Activated CD4-positive, CD25-positive, alpha-beta regulatory T cell treated with anti-CD3 and anti-CD28 coated beads, Interleukin-2, amount 50 U/mL, for 24 hours (primary cell): Measurements from ENCODE around the gene KHNYN.
"Not testable (repeated sequence)": the region's sequence is repeated elsewhere in the genome, so short reads cannot be mapped to it uniquely, and the experiment has no call there.

ENCODE experiments used
- ATAC-seq, 2 donors: fragments of 150-1000 bp; cut with Tn5 transposase; one replicate each; pipeline ENCODE4 v1.10.0; 2021; ENCODE audit warnings: mild to moderate bottlenecking in 1 of 2, moderate library complexity in 1 of 2

Gene KHNYN

GRCh38 chr14:24481622-24482324 lies 52.0 kb downstream of the KHNYN start:
- ATAC-seq = peak; percentile 44 to 67

GRCh38 chr14:24482699-24483303 lies 53.0 kb downstream of the KHNYN start:
- not testable (repeated sequence) for ATAC-seq

- ATAC-seq = peak; percentile 41
Observed at GRCh38 chr14:24483604-24484252, 54.0 kb downstream of the KHNYN start.
